KMS-11 (cell line): ENCODE measurements around the gene ARHGAP45.

Experiments
- H2AFZ ChIP-seq: fragments of 200-600 bp; sonication (generic); 2 replicates; pipeline ENCODE4 v1.6.1; 2016; ENCODE audit warnings: antibody characterized with exemption, mixed run types, low read depth
- H3K27ac ChIP-seq: fragments of 200-600 bp; sonication (generic); 2 replicates; pipeline ENCODE4 v1.6.1; 2016; ENCODE audit warnings: mild to moderate bottlenecking, mixed run types
- H3K27me3 ChIP-seq: fragments of 200-600 bp; sonication (generic); 2 replicates; pipeline ENCODE4 v1.6.1; 2017; ENCODE audit warnings: mild to moderate bottlenecking, low read depth, mixed run types, moderate library complexity; ENCODE audit not compliant: insufficient read depth
- H3K36me3 ChIP-seq: fragments of 200-600 bp; sonication (generic); 2 replicates; pipeline ENCODE4 v1.6.1; 2017; ENCODE audit warnings: mild to moderate bottlenecking, mixed run types; ENCODE audit not compliant: insufficient read depth
- H3K4me1 ChIP-seq: fragments of 200-600 bp; sonication (generic); 2 replicates; pipeline ENCODE4 v1.6.1; 2016; ENCODE audit warnings: mild to moderate bottlenecking, low read depth, mixed run types; ENCODE audit not compliant: poor library complexity, severe bottlenecking
- H3K4me2 ChIP-seq: fragments of 200-600 bp; sonication (generic); 2 replicates; pipeline ENCODE4 v1.7.0; 2016; ENCODE audit warnings: mild to moderate bottlenecking, mixed run types
- H3K4me3 ChIP-seq: fragments of 200-600 bp; sonication (generic); IDR thresholded peaks from 2 replicates; pipeline ENCODE4 v1.6.1; 2017; ENCODE audit warnings: low read depth, low read length, mixed read lengths; ENCODE audit not compliant: insufficient read depth
- H3K79me2 ChIP-seq: fragments of 200-600 bp; sonication (generic); 2 replicates; pipeline ENCODE4 v1.6.1; 2016; ENCODE audit warnings: low read depth, mixed run types; ENCODE audit not compliant: insufficient read depth
- H3K9ac ChIP-seq: fragments of 200-600 bp; sonication (generic); 2 replicates; pipeline ENCODE4 v1.6.1; 2016; ENCODE audit warnings: mild to moderate bottlenecking, mixed run types
- H4K20me1 ChIP-seq: fragments of 200-600 bp; sonication (generic); 2 replicates; pipeline ENCODE4 v1.6.1; 2016; ENCODE audit warnings: mild to moderate bottlenecking, mixed run types; ENCODE audit not compliant: insufficient read depth
- CTCF ChIP-seq: fragments of 200-600 bp; sonication (generic); conservative IDR thresholded peaks from 2 replicates; pipeline ENCODE4 v1.6.1; 2017; ENCODE audit warnings: low read depth, mild to moderate bottlenecking, antibody characterized with exemption, low read length, moderate library complexity, mixed read lengths

Gene ARHGAP45

GRCh38 chr19:1123381-1123780, 56.4 kb downstream of the ARHGAP45 start:
- H3K4me1 ChIP-seq: no peaks in the 10 kb centered on the region
- H3K27ac ChIP-seq: no peak overlapping the region
- TF ChIP-seq CTCF: no peak
- no peak overlapping the region for H2AFZ ChIP-seq
- no peak overlapping the region for H3K4me2 ChIP-seq
- H3K36me3 ChIP-seq: no peaks in the 10 kb centered on the region
- no peaks in the 10 kb centered on the region for H3K79me2 ChIP-seq
- H4K20me1 ChIP-seq: no peaks in the 10 kb centered on the region
- no peak overlapping the region for H3K4me3 ChIP-seq
- H3K27me3 ChIP-seq: no peaks in the 10 kb centered on the region
- H3K9ac ChIP-seq: no peak overlapping the region

GRCh38 chr19:1123885-1124677, 57.1 kb downstream of the ARHGAP45 start:
- H3K4me1 ChIP-seq: no peaks in the 10 kb centered on the region
- no peaks in the 10 kb centered on the region for H3K79me2 ChIP-seq
- H2AFZ ChIP-seq: no peak overlapping the region
- H3K4me3 ChIP-seq: no peak overlapping the region
- no peaks in the 10 kb centered on the region for H3K27me3 ChIP-seq
- H4K20me1 ChIP-seq: no peaks in the 10 kb centered on the region
- H3K27ac ChIP-seq: no peak overlapping the region
- TF ChIP-seq CTCF: no peak
- H3K4me2 ChIP-seq: no peak overlapping the region
- H3K36me3 ChIP-seq: no peaks in the 10 kb centered on the region
- H3K9ac ChIP-seq: no peak overlapping the region

GRCh38 chr19:1125601-1126467, 58.9 kb downstream of the ARHGAP45 start:
- Histone ChIP-seq H3K36me3 (no peaks in the 10 kb centered on the region), H3K4me1 (no peaks in the 10 kb centered on the region), H3K4me3 (no peak overlapping the region), H4K20me1 (no peaks in the 10 kb centered on the region), H2AFZ (no peak overlapping the region), H3K27ac (no peak overlapping the region), H3K79me2 (no peaks in the 10 kb centered on the region), H3K9ac (no peak overlapping the region), H3K4me2 (no peak overlapping the region), H3K27me3 (no peaks in the 10 kb centered on the region)
- TF ChIP-seq CTCF: no peak

- Histone ChIP-seq H4K20me1 (no peaks in the 10 kb centered on the region), H3K9ac (no peak overlapping the region), H3K27me3 (no peaks in the 10 kb centered on the region), H3K36me3 (no peaks in the 10 kb centered on the region), H3K79me2 (no peaks in the 10 kb centered on the region), H3K4me2 (no peak overlapping the region), H2AFZ (no peak overlapping the region), H3K27ac (no peak overlapping the region), H3K4me3 (no peak overlapping the region), H3K4me1 (peaks cover 6% of the 10 kb centered on the region)
- TF ChIP-seq CTCF: no peak
Measured at GRCh38 chr19:1126984-1127760, 60.2 kb downstream of the ARHGAP45 start.
